OCI-LY1 (cell line): ENCODE measurements around the gene YIF1A.

Experiments
- CTCF ChIP-seq: fragments of 200-600 bp; sonication (generic), shearing (Covaris generic); IDR thresholded peaks from 2 replicates; pipeline ENCODE4 v1.5.1; 2017; ENCODE audit warnings: mild to moderate bottlenecking, antibody characterized with exemption, low read length, moderate library complexity, mixed read lengths
- EZH2 ChIP-seq: fragments of 200-600 bp; sonication (generic), shearing (Covaris generic); IDR thresholded peaks from 2 replicates; pipeline ENCODE4 v1.8.0; 2017; ENCODE audit warnings: borderline replicate concordance, mixed run types, mild to moderate bottlenecking, antibody characterized with exemption, low read length, moderate library complexity, mixed read lengths

- TF ChIP-seq CTCF (no peak), EZH2 (no peak)
These were observed 46.7 kb downstream of the YIF1A start for GRCh38 chr11:66242095-66242765.
